ENCODE data around the gene TFPT. TPM values are rescaled to one million over a fixed set of nuclear protein-coding genes. Genes with fewer than 3 reads are reported as not detected.

The TFPT gene
- total RNA-seq, 1 donor from 2014 or later = 8.8 TPM

DNA sequence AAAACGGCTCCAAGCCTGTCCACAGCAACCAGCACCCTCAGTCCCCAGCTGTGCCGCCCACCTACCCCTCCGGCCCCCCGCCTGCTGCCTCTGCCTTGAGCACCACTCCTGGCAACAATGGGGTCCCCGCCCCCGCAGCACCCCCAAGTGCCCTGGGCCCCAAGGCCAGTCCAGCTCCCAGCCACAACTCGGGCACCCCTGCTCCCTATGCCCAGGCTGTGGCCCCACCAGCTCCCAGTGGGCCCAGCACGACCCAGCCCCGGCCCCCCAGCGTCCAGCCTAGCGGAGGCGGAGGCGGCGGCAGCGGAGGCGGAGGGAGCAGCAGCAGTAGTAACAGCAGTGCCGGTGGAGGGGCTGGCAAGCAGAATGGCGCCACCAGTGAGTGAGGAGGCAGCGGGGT lies 32.7 kb upstream of the TFPT start:
- no peak for ATAC-seq

GRCh38 chr19:54147676-54148075 lies 32.2 kb upstream of the TFPT start:
- no peak for ATAC-seq

DNA sequence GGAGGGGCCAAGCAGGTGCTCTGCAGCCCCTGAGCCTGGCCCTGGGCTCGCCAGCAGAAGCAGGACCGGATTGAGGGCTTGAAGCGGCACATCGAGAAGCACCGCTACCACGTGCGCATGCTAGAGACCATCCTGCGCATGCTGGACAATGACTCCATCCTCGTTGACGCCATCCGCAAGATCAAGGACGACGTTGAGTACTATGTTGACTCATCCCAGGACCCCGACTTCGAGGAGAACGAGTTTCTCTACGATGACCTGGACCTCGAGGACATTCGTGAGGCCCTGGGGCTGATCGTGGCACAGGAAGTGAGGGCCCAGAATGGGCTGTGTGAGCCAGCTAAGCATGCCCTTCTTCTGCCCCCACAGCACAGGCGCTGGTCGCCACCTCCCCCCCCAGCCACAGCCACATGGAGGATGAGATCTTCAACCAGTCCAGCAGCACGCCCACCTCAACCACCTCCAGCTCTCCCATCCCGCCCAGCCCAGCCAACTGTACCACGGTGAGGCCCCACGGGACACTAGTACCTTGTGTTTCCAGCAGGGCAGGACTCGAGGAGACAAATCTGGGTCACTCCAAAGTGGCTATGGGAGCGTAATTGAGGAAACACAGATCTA lies 30.2 kb upstream of the TFPT start:
- ATAC-seq = no peak

DNA sequence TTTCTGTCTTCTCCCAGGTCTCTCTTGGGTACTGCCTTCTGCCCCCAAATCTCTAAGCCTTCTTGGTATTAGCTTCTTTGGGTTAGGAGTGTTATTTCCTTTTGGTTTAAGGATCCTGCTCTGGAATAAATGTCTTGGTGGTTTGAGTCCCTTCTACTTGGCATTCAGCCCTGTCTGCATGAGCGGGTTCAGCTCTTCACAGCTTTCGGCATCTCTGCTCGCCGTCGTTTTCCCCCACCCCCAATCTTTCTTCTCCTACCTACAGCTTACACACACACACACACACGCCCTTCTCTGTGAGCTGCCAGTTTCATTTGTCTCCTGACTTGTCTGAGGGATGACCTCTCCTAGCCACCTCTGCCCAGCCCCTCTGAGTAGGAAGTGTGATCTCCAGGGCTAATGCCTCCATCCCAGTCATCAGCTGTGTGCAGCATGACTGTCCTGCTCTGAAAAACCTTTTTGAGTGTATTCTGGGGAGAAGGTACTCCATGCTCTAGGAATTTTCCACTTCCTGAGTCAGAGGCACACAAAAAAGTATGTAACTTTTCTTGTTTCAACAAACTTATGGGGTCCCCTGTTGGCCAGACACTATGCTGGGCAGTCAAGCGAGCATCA lies 26.8 kb upstream of the TFPT start:
- no peak for ATAC-seq

DNA sequence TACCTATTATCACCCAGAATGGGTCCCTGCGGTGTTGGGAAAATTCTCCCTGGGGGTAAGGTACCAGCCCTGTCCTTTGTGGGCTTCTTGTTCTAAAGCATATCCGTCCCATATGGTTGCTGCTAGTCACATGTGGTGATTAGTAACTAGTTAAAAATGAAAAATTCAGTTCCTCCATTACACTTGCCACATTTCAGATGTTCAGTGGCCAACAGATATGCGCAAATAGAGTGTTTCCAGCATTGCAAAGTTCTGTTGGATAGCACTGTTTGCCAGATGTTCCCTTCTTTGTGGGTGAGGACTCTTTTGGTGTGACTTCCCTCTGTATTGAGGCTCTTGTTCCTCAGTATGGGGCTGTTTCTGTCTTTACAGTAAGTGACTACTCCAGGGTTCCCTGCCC lies 25.9 kb upstream of the TFPT start:
- no peak for ATAC-seq

DNA sequence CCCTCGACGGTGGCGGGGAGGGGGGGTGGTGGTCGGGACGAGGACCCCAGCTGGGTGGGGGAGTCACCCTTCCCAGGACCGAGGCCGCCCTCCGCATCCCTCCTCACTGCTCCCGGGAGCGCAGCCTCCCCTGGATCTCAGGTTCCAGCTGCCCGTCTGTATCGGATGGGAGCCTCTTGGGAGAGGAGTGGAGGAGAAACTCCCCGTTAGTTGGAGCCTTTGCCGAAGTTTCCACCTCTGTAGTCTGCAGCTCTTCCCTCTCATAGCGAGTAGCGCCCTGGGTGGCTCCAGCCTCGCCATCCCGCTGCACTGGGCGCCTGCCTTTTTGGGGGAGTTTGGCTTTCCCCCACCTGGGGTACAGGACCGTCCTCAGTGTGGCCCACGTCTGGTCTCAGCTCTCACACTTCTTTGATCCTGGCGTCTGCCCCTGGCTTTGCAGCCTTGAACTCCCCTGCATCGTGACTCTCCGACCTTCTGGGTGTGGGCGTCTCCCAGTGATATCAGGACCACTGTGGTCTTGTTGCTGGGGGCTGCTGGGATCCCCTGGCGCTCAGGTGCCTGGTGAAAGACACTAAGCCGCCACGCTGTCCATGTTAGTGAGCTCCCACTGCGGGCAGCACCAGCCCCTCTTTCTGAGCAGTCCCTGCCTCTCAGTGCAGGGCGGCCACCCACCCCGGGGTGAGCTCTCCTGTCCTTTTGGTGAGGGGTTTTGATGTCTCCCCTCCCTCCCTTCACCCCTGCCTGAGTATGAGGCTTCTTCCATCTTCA lies 23.2 kb upstream of the TFPT start:
- ATAC-seq = no peak

DNA sequence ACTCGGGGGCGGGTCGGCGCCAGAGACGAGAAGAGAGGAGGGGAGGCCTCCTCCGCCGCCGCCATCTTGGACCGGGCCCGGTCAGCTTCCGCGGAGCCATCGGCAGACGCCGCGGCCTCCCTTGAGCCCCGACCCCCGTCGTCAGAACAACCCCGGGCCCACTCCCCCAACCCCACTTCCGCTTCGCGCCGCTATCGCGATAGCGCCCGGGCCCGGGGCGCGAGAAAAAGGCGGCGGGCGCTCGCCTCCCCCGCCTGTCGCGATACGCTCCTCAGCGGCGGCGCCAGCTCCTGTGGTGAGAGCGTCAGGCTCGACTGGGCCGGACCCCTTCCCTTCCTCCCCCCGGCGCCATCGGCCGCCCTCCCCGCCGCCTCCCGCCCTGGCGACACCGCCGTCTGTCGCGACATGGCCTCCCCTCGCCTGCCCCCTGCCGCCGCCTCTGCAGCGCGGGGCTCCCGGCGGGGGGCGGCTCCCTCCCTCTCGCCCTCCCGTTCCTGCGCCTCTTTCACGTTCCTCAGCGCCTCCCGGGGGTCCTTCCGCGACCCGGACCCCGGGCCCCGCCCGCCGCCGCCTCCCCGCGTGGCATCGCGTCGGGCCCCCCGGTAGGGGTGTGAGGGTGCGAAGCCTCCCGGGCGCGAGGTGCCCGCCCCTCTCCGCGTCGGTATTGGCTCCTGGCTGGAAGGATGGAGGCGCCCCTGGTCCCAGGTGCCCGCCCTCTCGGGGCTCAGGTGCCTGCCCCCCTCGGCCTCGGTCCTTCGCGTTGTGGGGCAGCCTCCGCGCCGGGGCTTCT lies 22.4 kb upstream of the TFPT start, which contains the start of gene CNOT3:
Gene CNOT3, plus strand, starts transcription at position 64 of the 790 bp plus-strand sequence. CDS start 5,217 bp downstream, outside the sequence.
- no peak for ATAC-seq

DNA sequence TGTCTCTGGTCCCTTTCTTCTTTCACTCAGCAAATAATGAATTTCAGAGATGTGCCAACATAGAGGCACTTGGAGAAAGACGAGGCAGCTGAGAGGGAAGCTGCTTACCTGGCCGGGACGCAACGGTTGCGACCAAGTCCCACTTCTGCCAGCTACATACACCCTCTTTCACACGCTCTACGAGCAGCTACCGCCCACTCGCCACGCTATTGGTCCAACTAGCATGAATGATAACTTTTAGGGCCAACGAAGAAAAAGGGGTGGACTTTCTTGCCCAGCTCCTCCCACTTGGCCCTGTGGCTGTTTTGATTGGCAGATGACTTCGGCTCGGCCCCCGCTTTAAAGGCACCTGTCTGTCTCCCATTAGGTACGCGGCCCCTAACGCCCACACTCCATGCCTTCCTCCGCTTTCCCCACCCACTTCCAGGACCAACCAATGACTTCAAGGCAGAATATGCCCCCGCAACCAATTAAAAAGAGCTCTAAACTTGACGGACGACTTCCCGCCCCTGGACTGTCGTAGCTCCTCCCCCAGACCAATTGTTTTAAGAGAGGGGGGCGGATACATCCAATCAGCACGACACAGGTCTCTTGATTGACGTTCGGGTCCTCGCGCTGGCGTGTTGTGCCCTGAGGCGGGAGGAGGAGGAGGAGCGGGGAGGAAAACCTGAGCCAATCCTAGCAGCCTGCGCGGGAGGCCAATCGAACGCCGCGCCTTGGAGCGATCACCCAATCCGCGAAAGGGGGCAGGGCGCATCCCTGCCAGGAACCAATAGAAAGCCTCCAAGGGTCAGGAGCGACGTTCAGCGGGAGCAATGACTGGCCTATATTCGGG lies 21.6 kb upstream of the TFPT start:
- ATAC-seq = peak; percentile 92

GRCh38 chr19:54136086-54136863 lies 20.8 kb upstream of the TFPT start:
- no peak for ATAC-seq

DNA sequence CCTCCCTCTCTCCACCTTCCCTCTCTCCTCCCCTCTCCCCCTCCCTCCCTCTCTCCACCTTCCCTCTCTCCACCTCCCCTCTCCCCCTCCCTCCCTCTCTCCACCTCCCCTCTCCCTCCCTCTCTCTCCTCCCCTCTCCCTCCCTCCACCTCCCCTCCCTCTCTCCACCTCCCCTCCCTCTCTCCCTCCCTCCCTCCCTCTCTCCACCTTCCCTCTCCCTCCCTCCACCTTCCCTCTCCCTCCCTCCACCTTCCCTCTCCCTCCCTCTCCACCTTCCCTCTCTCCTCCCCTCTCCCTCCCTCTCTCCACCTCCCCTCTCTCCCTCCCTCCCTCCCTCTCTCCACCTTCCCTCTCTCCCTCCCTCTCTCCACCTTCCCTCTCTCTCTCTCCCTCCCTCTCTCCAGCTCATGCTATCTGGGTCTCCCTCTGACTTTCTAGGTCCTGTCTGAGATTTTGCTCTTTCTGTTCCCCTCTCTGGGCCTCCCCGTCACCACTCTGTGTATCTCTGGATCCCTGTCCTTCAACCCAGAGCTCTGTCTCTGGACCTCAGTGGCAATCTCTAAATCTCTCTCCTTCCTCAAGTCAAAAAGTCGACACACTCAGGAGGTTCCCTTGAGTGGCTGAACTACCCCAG lies 18.6 kb upstream of the TFPT start:
- ATAC-seq = no peak

GRCh38 chr19:54133312-54133956 lies 18.0 kb upstream of the TFPT start:
- ATAC-seq = peak; percentile 13

GRCh38 chr19:54129617-54129996 lies 14.2 kb upstream of the TFPT start:
- no peak for ATAC-seq

DNA sequence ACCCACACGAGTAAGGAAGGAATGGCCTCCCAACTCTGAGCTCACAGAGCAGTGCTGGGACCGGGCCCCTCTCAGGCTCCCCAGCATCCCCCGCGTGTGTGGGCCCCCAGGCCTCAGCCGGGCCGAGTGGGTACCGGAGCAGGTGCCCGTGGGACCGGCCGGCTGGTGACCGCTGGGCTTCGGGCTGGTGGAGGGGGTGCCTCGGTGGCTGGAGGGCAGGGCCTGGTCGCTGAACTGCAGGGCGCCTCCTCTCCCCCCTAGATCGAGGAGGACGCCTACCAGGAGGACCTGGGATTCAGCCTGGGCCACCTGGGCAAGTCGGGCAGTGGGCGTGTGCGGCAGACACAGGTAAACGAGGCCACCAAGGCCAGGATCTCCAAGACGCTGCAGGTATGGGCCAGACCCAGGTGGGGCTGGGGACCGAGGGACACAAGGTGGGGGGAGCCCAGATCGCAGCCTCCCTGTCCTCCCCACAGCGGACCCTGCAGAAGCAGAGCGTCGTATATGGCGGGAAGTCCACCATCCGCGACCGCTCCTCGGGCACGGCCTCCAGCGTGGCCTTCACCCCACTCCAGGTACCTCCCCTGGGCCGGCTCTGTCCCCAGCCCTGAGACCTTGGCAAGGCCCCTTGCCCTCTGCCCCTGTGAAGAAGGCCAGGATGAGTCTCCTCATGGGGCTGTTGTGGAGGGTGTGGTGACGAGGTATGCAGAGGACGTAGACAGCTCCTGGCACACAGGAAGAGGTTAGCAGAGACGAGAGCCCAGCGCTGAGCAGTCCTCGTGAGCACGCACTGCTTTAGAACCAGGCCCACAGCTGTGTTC lies 13.5 kb upstream of the TFPT start:
- ATAC-seq = no peak

- ATAC-seq = no peak
Measured at GRCh38 chr19:54128441-54128725, 12.9 kb upstream of the TFPT start.

- ATAC-seq = no peak
Measured at GRCh38 chr19:54127688-54128440, 12.4 kb upstream of the TFPT start.

GRCh38 chr19:54125713-54126112 lies 10.3 kb upstream of the TFPT start:
- ATAC-seq = no peak

- ATAC-seq = no peak
Measured at GRCh38 chr19:54124393-54124792, 8.9 kb upstream of the TFPT start.

DNA sequence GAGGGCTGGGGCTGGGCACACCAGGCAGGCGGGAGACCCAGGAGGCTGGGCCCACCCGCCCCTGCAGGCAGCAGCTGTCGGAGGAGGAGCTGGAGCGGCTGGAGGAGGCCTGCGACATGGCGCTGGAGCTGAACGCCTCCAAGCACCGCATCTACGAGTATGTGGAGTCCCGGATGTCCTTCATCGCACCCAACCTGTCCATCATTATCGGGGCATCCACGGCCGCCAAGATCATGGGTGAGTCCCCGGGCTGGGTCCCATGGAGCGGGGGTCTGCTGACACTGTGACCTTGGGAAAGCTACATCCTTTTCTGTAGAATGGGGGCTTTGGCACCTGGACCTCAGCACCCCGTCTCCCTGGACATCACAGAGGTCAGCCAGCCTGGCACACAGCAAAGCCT lies 8.2 kb upstream of the TFPT start:
- ATAC-seq = no peak

DNA sequence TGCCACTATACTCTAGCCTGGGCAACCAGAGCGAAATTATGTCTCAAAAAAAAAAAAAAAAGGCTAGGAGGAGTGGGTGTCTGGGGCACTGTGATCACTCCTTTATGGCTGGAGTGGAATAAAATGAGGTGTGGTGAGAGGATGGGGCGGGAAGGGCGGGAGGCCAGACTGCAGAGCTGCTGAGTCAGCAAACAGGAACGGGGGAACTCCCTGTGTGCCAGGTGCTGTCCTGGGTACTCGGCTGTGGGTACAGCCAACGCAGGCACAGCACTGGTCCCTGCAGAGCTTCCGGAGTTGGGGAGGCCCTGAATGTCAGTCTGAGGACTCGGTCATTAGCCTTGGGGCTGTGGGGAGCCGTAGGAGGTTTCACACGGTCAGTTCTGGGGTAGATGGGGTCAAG lies 5.8 kb upstream of the TFPT start:
- ATAC-seq = no peak
